HG02678 (cell line): Measurements from ENCODE around the gene RBM15.

Source experiments
- ATAC-seq: cut with Tn5 transposase; IDR thresholded peaks from one replicate; pipeline ENCODE4 v1.9.1; 2021; ENCODE audit warnings: mild to moderate bottlenecking, moderate library complexity; ENCODE audit not compliant: unreplicated experiment

The RBM15 gene

DNA sequence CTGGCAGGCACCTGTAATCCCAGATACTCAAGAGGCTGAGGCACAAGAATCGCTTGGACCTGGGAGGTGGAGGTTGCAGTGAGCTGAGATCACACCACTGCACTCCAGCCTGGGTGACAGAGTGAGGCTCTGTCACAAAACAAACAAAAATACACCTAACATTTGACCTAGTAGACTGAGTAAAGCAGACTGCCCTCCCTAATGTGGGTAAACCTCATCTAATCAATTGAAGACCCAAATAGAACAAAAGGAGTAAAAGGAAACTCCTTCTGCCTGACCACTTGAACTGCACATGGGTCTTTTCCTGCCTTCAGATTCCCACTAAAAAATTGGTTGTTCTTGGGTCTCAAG, 19.0 kb upstream of the RBM15 start:
- no peak for ATAC-seq

GRCh38 chr1:110321045-110321444, 18.1 kb upstream of the RBM15 start:
- ATAC-seq, result no peak

DNA sequence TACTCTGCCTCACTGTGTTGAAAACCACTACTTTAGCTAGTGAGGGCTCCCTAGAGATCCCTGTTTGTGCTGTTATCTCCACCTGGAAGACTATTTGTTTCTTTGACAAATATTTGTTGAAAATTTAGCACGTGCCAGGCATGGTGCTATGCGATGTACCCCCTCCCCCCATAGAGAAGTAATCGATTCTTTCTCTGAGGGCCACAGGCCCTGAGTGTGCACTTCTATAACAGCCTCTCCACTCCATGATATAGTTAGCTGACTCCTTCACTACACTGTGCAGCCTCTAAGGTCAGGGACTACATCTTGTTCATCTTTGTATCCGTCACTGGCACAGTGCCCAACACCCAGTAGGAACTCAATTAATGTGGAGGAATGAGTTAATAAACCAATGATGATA, 17.3 kb upstream of the RBM15 start:
- no peak for ATAC-seq

- no peak for ATAC-seq
These were observed 14.5 kb upstream of the RBM15 start for GRCh38 chr1:110324667-110325066.

DNA sequence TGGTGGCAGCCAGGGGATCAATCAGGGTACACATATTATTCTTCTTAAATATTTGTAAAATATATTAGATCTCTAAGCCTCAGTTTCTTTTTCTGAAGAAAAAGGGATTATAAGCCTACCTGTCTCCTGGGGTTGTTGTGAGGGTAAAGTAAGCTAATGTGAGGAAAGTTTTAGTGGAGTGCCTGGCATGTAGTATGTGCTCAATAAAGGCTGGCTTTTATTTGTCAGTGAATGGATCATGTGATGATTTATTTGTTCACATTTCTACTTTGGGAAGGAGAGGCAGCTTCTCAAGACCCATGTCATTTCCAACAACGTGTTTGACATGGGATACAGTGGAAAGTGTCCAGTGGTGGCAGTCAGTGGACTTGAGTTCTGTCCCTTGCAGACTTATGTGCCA, 12.4 kb upstream of the RBM15 start:
- no peak for ATAC-seq

- ATAC-seq, result no peak
These were observed 10.9 kb upstream of the RBM15 start for GRCh38 chr1:110328274-110328673.

- ATAC-seq, result no peak
These were observed 10.5 kb upstream of the RBM15 start for GRCh38 chr1:110328700-110329099.

DNA sequence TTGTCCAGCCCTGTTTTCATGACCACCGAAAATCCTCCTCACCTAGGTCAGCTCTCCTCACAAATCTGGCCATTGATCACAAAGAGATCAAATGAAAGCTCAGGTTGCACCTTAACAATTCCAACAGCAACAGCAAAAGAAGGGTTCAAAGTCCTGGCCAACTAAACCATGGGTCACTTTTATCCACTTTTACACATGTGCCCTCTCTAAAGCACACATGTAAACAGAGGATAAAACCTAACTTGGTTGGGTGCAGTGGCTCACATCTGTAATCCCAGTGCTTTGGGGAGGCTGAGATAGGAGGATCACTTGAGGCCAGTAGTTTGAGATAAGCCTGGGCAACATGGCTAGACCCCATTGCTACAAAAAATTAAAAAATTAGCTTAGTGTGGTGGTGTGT, 3.9 kb upstream of the RBM15 start:
- ATAC-seq, result no peak

GRCh38 chr1:110336300-110337039, 2.7 kb upstream of the RBM15 start:
- no peak for ATAC-seq

- no peak for ATAC-seq
These were observed 1.4 kb upstream of the RBM15 start for GRCh38 chr1:110337704-110338308.

- peak; percentile 62 for ATAC-seq
These were observed 780 bp upstream of the RBM15 start for GRCh38 chr1:110338309-110338885.

DNA sequence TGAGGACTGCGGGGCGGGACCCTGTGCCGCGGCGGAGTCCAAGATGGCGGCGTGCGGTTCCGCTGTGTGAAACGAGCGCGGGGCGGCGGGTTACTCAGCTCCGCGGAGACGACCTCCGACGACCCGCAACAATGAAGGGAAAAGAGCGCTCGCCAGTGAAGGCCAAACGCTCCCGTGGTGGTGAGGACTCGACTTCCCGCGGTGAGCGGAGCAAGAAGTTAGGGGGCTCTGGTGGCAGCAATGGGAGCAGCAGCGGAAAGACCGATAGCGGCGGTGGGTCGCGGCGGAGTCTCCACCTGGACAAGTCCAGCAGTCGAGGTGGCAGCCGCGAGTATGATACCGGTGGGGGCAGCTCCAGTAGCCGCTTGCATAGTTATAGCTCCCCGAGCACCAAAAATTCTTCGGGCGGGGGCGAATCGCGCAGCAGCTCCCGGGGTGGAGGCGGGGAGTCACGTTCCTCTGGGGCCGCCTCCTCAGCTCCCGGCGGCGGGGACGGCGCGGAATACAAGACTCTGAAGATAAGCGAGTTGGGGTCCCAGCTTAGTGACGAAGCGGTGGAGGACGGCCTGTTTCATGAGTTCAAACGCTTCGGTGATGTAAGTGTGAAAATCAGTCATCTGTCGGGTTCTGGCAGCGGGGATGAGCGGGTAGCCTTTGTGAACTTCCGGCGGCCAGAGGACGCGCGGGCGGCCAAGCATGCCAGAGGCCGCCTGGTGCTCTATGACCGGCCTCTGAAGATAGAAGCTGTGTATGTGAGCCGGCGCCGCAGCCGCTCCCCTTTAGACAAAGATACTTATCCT, 430 bp downstream of the RBM15 start:
- ATAC-seq, result no peak

GRCh38 chr1:110340207-110340468, 961 bp downstream of the RBM15 start:
- no peak for ATAC-seq

DNA sequence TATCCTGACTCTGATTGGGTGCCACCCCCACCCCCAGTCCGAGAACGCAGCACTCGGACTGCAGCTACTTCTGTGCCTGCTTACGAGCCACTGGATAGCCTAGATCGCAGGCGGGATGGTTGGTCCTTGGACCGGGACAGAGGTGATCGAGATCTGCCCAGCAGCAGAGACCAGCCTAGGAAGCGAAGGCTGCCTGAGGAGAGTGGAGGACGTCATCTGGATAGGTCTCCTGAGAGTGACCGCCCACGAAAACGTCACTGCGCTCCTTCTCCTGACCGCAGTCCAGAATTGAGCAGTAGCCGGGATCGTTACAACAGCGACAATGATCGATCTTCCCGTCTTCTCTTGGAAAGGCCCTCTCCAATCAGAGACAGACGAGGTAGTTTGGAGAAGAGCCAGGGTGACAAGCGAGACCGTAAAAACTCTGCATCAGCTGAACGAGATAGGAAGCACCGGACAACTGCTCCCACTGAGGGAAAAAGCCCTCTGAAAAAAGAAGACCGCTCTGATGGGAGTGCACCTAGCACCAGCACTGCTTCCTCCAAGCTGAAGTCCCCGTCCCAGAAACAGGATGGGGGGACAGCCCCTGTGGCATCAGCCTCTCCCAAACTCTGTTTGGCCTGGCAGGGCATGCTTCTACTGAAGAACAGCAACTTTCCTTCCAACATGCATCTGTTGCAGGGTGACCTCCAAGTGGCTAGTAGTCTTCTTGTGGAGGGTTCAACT, 2.1 kb downstream of the RBM15 start:
- no peak for ATAC-seq

GRCh38 chr1:110341872-110342331, 2.7 kb downstream of the RBM15 start:
- ATAC-seq, result no peak

DNA sequence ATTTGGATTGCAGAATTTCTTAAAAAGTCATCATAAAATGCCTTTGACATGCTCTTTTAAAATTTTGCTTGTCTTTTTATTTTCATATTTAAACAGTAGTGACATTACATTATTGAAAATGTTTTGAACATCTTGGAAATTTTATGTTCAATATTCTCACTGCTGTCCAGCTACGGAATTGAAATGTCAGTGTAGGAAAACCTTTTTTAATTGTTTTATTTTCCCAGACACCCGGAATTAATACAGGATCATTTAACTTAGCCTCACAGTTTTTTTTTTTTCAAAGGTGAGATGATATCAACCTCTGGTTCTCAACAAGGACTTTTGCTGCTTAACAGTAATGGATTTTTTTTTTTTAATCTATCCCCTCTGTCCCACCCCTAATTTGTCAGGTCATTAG, 4.1 kb downstream of the RBM15 start:
- no peak for ATAC-seq

DNA sequence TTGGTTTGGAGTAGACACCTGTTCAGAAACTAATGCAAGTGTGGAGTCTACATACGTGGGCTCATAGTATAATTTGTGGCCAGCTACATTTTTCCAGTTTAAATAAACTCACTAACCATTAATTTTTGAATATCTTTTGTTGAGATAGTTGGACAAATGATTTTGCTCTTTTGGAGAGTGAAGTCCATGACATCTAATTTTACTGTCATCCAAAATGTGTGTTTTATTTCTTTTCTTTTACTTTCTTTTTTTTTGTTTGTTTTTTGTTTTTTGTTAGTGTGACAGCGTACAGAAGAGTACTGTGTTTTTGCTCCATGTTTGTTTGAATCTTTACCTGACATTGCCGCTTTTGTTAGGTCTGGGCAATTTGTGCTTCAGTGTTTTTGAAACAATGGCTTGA, 5.0 kb downstream of the RBM15 start:
- no peak for ATAC-seq

DNA sequence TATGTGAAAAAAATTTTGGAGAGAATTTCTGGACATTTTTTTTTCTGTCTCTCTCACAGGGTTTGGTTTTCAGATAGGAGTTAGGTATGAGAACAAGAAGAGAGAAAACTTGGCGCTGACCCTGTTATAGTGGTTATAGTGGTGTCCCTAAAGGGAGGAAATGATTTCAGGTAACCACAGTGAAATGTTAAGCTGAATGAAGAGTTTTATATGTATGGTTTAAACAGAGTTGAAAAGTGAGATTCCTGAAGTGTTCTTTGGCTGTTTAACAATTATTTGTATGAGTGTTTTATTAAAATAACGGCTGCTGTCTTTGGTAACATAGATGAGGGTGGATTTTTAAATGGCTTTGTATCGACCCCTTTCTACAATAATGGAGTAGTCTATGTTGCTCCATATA, 6.3 kb downstream of the RBM15 start:
- ATAC-seq, result no peak

DNA sequence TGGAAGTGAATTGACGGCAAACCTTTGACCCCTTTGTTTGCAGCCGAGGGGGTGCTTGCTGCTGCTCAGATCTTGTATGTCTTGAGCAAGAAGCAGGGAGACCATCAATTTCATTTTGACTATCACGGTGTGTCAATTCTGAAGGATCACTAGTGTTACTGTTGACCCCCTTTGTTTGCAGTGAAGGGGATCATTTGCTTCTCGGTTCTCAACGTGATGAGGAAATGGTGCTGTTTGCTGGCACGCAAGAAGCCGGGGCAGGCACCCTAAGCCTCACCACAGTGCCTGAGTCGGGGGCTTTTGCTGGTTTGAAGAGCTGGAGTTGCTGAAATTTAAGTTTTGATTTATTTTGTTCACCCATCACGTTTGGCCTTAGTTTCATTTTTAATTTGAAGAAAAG, 7.5 kb downstream of the RBM15 start:
- no peak for ATAC-seq

GRCh38 chr1:110347182-110347893, 8.2 kb downstream of the RBM15 start:
- no peak for ATAC-seq

GRCh38 chr1:110348050-110348449, 8.9 kb downstream of the RBM15 start:
- ATAC-seq, result no peak
